ENCODE data around the gene DCPS.
A peak's percentile ranks its signal among the peaks of the same experiment; 100 is the strongest.

Gene DCPS

DNA sequence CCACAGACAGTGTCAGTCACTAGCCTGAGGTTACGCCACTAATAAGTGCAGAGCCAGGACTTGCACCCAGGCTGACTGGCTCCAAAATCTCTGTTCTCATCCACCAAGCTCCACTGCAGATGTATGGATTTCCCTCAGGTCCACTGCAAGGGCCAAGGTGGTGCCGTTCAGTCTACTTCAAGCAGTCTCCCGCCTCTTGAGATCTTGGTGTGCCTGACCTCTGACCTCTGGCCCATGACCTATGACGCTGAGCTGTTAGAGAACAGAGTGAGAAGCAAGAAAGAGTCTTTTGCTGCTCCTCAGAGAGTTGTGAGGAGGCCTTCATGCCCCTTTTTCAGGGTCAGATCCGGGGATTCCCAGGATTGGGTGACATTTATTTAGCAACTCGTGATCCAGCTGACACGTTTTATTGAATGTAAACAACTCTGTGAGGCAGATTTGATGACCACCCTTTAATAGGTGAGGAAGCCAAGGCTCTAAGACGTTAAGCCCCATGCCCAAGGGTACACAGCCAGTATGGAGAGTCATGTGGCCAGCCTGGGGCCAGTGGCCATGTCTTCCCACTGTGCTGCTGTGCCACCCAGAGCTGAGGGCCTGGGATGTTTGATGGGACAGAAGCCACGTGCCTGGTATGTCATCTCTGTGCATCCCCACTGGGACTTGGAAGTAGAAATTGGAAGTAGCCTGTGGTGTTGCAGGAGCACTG, 25.2 kb downstream of the DCPS start:
- DNase-seq (ENCODE audit: low read depth), result no peak

DNA sequence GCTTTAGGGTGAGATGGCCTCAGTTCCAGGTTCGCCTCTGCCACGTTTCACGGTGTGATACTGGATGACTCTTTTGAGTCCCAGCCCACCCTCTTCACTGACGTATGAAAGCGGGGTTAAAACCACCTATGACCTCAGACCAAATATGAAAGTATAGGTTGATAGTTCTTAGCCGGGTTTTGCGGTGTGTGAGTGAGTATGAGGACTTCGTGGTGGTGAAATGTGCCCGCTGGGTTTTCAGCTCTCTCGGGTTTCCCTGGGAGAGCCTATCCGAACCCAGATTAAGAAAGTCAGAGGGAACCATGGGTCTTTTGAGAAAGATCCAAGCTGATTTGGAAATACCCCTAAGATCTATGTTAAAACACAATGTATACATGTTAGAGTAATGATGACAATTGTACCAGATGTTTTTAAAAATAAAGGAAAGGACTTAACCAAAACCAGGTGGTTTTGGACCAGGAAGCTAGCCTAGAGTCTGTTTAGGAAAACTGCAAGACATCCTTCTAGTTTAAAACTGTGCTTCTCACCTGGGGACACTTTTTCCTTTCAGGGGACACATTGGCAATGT, 25.9 kb downstream of the DCPS start:
- DNase-seq (ENCODE audit: low read depth), result peak; percentile 15

DNA sequence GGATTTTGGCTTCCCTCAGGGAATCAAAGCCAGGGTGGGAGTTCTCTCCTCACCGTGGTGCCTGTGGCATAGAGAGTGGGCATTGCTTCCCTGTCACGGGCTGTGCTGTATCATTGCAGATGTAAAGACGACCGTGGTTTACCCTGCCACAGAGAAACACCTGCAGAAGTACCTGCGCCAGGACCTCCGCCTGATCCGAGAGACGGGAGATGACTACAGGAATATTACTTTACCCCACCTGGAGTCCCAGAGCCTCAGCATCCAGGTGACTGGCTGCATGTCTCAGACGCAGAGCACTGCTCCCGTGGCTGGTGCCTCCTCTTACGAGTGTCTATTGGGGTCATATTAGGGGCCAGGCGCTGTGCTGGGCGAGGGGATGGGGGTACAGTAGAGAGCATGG, 27.4 kb downstream of the DCPS start:
- no peak for DNase-seq (ENCODE audit: low read depth)

DNA sequence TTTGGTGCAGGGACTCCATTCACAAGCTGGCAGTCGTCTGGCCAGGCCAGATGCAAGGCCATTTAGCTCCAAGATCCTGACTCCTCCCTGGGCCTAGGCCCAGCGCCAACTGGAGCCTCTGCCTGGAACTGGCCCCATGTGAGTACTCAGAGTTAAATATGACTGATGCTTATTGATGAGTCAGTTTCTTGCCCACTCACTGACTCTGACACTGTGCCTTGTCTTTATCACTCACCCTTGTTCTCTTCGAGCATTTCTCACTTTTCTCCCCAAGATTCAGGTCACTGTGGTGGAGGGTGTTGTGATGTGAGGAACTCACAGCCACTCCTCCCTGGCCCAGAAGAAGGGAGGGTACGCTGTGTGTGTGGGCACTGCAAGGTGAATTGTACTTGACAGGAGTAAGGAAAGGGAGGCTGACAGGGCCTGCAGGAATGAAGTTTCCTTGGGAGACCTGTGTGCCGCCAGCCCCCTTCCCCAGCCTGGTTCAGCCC, 28.4 kb downstream of the DCPS start:
- no peak for DNase-seq (ENCODE audit: low read depth)

DNA sequence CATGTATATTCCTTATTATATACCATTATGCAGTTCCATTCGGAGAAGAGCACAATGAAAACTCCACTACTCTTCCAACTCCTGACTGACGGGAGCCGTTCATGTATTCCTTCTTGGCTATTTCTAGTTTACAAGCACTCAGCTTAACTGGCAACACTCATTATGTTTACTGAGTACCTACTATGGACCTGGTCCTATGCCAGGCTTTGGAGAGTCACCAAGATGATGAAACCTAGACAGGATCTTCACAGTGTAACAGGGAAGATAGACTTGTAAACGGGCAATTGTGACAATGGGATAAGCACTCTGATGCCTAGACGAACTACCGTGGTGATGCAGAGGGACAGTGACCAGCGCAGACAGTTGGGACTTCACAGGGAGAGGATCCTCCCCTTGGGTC, 29.3 kb downstream of the DCPS start:
- no peak for DNase-seq (ENCODE audit: low read depth)

DNA sequence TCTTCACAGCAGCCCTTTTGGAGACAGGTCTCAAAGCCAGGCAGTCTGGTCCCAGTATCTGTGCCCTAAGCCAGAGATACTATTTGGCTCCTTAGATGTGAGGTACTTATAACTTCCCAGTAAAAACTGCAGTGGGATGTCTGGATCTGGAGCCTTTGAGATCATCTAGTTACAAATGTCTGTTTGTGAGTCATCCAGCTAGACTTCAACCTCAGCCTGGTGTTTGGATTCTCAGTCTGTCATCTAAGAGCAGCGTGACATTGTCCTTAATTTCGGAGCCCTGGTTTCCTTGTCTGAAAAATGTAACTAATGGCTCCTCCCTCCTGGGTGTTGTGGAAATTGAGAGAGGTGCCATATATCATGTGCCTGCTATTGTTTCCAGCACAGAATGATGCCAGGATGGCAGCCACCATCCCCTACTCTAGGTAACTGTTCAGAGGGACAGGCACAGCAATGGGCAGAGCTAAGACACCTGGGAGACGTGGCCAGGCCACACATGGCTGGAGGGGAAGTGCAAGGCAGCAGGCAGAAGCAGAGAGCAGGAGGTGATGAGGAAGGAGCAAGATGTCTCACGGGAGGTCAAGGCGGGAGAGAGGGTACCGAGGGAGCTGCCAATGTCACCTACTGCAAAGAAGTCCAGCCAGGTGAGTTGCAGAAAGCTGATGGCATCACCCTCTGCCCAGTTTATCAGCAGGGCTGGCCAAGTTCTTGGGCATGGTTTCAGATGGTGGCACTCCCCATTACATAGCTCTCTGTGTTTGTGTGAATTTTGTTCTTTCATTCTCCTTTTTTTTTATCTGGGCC, 31.0 kb downstream of the DCPS start:
- DNase-seq (ENCODE audit: low read depth), result no peak

DNA sequence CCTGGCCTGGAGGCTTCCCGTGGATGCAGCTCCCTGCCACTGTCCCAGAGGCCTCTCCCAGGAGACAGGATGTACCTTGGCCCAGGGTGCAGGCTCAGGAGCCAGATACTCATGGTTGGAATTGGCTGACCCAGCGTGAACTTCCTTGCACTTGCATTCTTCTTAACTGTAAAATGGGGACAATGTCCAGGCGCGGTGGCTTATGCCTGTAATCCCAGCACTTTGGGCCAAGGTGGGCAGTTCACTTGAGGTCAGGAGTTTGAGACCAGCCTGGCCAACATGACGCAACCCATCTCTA, 31.6 kb downstream of the DCPS start:
- DNase-seq (ENCODE audit: low read depth), result no peak

DNA sequence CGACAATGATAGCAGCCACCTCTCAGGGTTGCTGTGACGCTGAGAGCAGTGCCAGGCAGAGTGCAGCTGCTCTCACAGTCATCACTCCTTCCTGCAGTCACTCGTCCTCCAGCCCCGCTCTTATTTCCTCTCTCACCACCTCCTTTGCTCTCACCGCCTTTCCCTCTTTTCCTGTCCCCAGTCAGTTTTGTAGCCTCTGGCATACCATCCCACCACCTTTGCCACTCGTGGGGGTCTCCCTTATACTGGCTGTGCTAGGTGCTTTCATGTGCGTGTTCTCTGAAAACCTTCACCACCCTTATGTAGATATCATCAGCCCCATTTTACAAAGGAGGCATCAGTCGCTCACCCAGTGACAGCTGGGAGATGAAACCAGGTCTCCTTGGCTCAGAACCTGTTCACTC, 32.3 kb downstream of the DCPS start:
- no peak for DNase-seq (ENCODE audit: low read depth)

DNA sequence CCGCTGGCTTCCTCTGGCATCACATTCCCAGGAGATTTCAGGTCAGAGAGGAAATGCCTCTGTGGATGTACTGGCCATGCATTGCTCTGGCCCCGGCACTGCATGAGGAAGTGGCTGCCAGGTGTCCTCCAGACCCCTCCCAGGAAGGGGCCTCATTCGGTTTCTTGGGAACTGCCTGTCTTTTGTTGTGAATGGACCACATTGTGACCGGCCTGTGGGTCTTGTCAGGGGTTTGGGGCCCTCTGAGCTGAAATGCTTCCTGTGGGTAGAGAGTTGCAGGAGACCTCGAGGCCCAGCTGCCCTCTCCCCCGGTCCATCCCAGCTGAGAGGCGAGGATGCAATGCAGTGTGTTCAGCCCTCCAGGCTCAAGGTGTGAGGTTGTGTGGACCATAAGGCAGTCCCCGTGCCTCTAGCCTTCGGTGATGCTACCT, 32.8 kb downstream of the DCPS start:
- DNase-seq (ENCODE audit: low read depth), result no peak

DNA sequence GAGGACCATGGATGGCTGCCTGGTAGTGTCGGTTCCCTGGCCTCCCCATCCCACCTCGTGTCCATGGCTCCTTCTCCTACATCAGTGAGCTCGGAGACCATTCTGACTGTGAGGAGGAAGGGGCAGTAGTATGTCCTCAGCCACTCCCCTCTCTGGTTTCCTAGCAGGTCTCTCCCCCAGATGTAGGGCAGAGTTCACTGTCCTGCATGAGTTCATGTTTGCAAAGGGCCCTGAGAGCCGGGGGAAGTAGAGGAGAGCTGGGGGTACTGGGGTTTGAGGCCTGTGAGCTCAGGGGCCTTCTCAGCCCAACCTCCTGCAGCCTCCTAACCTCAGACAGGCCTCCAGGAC, 33.2 kb downstream of the DCPS start:
- DNase-seq (ENCODE audit: low read depth), result no peak

DNA sequence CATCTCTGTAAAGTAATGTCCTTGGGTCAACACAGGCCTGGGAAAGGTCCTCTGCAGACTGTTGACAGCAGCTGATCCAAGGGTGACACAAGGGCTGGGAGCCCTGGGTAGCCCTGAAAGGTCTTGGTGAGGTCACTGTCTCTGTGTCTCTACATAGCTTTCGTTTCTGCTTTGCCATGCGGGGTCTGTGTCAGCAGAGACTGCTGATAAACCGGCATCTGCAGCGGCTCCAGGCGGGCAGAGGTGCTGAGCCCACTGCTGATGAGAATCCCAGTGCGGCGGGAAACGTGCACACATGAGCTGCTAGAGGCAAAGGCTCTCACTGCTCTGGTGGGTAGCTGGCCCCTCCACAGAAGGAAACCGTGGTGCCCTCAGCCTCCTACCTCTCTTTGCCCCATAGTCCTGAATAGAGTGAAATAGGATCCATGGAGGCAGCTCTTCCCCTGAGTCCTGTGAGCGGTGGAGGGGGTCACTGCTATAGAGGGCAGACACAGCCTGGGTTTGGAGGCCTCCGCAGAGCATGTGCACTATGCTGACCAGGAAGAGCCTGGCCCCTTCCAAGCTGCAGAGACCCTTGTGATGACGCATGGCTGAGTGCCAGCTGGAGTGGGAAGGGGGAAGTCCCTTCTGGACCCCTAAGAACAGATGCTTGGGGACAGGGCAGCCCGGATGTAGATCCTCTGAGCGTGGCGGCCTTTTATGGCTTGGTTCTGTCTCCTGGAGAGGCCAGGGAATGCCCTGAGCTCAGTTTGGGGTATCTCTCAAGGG, 33.8 kb downstream of the DCPS start:
- DNase-seq (ENCODE audit: low read depth), result no peak

DNA sequence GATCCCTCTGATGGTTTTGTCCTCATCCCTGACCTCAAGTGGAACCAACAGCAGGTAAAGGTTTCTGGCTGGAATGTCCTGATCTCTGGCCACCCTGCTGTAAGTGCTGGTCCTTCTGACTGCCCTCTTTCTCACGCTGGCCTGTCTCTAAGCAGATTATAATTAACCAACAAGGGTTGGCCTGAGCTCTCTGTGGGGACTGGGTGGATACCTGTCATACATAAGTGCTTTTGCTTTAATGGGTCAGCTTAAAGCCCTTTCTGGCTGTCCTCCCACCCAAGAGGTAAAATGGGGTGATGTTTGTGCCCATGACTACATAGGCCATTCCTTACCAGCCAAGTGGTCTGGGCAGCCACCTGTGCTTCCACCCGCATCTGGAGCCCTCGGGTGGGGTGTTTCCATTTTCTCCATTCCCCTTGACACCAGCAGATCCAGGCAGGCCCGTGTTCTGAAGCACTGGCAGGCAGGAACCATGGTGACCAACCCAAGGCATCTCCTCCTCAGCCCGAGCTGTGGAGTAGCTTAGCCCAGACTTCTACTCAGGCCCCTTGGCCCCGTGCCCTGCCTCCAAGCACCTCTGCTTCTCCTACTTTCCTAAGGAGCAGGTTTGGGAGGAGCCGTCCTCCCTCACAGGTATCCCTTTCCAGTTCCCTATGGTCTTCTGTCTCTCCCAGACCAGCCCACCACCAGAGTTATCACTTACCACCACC, 34.6 kb downstream of the DCPS start:
- no peak for DNase-seq (ENCODE audit: low read depth)

DNA sequence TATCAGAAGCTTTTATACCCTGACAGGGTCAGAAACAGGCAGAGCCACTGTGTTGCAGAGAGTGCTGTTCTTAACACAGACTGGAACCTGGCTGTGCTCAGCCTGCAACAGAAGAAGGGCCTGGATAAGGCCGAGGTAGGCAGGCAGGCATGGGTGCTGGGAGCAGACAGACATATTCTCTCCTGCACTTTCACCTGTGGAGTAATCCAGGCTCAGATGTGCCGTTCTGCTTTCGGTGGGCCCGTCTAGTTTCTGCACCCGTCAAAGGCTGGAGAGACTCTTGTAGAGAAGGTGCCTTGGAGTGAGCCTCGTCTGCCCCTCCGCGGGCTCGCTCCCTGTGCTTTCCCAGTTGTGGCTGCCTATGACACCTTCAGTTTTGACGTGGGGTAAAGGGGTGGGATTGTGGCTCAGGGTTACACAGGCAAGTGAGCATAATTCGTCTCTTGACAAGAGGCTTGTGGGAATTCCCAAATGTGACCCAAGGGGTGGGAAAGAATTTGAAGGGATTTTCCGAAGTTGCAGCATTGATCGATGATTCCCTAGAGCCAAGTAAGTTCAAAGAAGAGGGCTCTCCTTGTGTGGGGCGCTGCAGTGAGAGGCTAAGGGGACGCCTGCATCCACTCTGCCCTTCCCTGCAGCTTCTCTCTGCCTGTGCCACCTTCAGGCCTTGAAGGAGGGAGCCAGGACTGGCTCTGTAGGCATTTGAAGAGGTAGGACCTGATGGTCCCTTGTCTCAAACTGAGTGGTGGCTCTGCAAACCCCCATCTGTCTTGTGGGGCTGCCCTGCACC, 35.4 kb downstream of the DCPS start:
- no peak for DNase-seq (ENCODE audit: low read depth)

DNA sequence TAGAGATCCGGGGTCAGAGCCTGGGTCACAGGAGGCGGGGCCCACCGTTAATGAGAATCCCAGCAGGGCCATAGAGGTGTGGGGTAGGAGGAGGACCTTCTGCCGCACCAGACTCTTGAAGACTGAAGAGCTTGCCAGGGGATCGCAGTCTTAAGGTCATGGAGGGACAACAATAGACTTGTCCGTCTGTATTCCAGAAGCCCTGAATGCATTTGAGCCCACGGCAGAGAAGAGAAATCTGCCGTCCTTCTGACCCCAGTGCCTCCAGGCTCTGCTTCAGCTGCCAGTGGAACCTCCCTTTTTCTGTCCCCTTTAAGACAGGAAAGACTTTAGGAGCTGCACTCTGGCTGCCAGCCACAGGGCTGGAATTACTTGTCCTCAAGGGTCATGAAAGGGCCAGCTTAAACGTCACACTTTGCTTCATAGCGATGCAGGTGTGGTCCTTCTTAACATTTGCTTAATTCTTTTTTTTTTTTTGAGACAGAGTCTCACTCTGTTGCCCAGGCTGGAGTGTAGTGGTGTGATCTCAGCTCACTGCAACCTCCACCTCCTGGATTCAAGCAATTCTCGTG, 36.1 kb downstream of the DCPS start:
- no peak for DNase-seq (ENCODE audit: low read depth)

DNA sequence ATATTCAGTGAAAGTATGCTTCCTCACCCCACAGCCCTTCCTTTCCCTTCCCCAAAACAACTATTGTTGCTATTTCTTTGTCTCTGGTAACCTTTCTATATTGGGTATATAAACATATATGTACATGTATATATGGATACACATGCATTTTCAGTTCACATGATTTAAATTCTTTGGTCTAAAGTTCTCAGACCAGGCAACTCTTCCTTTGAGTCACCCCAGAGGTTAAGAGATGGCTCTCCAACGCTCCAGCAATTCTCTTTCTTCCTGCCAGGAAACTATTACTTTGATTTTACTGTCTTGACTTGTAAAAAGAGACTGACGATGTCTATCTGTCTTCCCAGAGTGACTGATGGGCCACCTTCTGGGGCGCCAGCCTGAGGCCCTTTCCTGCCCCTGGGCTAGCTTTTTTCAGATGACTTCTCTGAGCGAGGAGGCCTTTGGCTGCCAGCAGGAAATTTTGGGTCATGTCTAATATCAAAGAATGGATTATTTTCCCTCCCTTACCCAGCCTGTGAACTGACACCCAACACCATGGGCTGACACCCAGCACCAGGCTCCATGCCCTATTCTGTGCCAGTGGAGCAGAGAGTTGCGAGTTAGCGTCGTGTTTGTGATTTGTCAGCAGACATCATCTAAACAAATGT, 37.2 kb downstream of the DCPS start:
- no peak for DNase-seq (ENCODE audit: low read depth)

DNA sequence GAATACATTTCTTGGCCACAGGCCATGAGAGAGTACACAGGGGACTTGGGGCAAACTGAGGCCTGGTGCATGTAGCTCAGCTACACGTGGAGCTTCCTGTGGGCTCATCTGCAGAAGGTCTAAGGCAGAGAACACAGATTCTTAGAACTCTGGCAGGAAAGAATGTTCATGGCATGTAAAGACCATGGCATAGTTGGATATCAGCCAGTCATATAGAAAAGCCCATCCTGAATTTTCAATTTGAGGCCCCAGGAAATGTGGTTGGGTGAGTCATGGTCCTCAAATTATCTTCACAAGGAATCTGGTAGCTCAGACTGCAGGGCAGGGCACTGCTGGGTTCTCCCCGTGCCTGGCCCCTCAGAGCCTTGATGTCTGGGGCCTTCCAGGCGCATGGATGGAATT, 37.9 kb downstream of the DCPS start:
- no peak for DNase-seq (ENCODE audit: low read depth)

DNA sequence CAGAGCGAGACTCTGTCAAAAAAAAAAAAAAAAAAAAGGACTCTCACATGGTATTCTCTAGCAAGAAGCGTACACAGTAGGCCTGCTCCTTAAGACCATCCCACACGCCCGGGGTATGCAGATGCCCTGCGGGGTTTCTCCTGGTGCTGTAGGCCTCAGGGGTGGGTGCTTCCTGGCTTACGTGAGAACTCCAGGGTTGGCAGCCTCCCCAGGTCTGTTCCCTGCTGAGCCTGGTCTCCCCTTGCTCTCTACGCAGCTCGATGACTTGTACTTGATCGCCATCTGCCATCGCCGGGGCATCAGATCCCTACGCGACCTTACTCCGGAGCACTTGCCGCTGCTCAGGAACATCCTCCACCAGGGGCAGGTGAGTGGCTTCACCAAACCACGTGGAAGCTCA, 39.2 kb downstream of the DCPS start:
- no peak for DNase-seq (ENCODE audit: low read depth)

DNA sequence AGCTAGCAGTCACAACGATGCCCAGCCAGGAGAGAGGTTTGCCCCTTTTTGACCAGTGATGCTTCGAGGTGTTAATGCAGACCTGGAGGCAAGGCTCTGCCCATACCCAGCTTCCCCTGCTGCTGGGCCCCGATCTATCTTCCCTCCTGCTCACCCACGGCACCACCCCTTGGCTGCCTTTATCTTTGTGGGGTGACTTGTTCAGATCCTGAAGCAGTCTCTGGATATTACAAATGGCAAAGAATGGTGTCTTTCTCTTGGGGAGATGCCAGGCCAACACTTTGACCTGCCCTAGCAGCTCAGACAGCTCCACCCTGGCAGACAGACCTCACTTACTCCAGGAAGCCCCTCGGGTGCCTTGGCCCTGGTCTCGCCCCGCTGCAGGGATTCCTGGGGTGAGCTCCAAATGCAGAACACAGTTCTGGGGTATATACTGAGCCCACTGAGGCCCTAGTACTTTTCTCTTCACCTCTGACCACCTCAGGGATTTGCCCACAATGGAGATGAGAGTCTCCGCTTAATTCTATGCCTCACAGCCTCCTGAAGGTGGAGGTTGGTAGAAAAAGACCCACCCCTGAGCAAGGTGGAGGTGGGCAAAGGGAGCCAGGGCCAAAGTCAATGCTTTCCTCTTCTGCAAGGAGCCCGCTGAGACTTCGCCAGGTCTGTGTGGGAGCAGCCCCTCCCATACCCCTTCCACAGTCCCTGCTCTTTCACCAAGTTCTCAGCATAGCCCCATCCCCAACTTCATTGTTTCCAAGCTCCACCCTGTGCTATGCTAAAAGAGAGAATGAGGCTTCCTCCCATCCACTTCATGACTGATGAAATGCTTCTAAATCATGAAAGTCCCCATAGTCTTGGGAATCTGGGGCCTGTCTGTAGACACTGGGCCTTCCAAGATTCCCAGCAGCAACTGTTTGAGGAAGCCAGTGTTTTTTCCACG, 40.6 kb downstream of the DCPS start:
- DNase-seq (ENCODE audit: low read depth), result no peak

DNA sequence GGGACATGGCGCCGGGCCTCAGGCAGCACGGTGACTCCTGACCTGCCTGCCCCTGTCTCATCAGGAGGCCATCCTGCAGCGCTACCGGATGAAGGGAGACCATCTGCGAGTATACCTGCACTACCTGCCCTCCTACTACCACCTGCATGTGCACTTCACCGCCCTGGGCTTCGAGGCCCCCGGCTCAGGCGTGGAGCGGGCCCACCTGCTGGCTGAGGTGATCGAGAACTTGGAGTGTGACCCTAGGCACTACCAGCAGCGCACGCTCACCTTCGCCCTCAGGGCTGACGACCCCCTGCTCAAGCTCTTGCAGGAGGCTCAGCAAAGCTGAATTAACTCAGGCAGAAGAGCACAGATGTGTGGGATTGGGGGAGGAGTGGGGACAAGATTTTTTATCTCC, 41.4 kb downstream of the DCPS start:
- no peak for DNase-seq (ENCODE audit: low read depth)
